Stimulated activated CD4-positive, alpha-beta T cell treated with anti-CD3 and anti-CD28 coated beads, Interleukin-15, amount 100 ng/mL, for 24 hours (primary cell): ENCODE measurements around the gene PIKFYVE.
"Not testable (repeated sequence)": the region's sequence is repeated elsewhere in the genome, so short reads cannot be mapped to it uniquely, and the experiment has no call there.

ENCODE experiments used
- DNase-seq: peaks from one replicate; pipeline ENCODE4 v3.0.0-alpha.2; 2020

PIKFYVE gene

DNA sequence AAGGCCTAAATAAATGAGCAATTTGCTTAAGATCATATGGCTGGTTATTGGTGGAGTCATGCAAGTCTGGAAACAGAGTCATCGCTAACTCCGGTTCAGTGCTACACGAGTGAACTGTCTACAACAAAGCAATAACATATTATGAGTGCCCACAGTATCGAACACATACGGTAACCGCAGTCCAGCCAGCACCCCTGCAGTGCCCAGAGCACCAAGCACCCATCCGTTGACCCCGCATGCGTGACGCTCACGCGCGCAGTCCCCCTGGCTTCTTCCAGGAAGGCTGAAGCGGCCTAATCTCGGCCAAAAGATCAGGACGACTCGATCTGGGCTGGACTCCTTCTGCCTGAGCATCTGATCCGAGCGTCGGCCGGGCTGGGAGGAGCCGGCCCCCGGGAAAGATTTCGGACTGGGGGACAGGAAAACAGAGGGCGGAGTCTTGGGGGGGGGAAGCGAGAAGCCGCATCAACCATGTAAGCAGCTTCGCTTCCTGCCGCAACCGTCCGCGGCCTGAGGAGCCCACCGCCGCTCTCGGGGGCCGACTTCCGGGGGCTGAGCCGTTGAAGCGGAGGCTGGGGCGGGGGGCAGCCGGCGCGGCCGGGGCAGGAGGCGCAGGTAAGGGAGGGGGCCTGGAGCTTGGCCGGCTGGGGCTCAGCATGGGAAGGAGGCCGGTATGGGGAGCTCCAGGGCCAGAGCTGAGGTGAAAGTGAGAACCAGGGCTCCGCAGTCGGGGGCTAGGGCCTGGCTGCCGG lies at the start of gene PIKFYVE:
PIKFYVE (plus strand) TSS at position 455 of the 752 bp plus-strand sequence. CDS start 5,265 bp downstream, outside the sequence.
- DNase-seq: peak; percentile 93

DNA sequence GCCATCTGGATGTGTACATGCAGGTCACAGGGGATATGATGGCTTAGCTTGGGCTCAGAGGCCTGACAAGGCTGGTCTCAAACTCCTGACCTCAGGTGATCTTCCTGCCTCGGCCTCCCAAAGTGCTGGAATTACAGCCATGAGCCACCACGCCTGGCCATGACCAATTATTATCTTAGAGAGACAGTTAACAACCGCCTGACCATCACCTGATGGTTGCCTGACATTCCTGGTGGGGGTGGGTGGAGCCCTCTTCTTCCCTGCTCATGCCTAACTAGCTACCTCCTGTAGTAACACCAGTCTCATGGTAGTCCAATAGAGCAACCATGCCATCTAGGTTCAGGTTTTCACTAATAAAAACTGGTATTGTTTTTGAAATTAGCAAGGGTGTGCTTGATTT lies 44.2 kb upstream of the PIKFYVE start:
- not testable (repeated sequence) for DNase-seq

DNA sequence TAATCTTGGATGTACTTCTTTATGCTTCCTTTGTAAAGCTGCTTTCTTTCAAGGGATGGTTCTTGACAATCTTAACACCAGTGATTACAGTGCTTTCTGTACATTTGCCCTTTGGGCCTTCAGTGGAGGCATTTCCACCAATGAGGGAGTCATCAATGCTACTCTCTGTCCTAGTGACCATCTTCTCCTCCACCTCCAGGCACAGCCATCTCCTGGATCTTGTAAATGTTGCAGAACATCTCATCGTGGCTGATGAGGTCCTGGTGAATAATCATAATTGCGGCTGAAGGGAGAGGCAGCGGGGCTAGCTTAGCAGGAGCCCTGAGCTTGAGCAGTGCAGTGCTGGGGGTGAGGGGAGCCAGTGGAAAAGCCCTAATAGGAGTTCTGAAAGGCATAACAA lies 43.7 kb upstream of the PIKFYVE start:
- DNase-seq: no peak

DNA sequence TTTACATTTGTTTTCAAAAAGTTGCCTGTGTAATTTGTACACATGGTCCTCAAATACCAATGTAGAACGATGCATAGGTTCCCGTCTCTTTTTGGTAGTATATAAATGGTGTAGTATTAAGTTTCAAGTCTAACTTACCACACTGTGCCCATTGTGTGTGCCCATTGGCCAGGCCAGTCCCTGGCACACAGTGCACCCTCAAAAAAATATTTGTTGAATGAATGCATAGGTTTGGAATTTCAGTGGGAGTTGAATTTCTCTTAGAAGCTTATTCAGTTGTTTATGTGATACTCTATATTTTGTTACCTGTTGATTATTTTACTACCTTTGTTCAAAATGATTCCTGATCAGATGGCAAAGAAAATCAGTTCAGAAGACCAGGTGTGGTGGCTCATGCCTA lies 41.3 kb upstream of the PIKFYVE start:
- DNase-seq: no peak

- no peak for DNase-seq
These were observed 38.3 kb upstream of the PIKFYVE start for GRCh38 chr2:208227581-208228232.

GRCh38 chr2:208228476-208228875 lies 37.6 kb upstream of the PIKFYVE start:
- no peak for DNase-seq

- no peak for DNase-seq
These were observed 31.3 kb upstream of the PIKFYVE start for GRCh38 chr2:208234786-208235185.

DNA sequence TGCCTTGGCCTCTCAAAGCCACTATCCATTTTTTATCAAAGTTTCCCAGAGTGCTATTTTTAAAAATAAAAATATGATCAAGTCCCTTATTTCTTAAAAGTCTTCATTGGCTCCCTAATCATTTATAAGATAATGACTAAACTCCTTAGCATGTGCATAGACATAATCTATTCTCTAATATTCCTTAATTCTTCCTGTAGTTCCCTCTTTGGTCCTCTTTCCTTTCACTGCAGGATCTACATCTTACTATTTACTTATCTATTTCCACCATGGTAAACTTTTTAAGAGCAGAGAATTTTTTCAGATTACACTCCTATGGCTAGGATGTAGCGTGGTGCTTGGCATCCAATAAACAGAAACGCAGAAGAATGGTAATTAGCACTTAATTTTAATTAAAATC lies 30.2 kb upstream of the PIKFYVE start:
- no peak for DNase-seq

DNA sequence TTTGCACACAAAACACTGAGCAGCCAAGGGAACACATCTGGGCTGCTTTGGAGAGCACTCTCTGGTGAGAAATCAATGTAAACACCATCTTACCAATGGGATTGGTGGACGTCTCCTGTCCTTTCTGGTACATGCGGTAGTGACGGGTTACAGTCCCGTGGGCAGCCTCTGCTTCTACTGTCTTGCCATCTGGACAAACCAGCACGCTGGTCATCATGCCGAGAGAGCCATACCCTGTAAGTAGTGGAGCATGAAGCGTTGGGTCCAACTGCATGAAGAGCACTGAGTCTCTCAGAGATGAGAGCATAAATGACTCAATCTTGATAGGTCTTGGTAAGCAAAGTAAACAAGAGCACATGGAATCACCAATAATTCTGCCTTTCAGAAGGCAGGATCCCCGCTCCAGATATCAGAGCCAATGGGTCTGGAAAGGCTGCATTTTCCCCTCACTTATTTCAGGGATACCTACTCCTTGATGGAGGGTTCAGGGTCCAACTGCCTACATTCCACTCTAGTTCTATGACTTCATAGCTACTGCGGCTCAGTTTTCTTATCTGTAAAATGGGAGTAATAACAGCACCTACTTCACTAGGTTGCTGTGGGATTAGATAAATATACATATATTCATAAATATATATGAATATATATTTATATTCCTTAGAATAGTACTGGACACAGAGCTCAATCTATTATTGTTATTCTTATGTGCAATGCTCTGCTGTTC lies 26.1 kb upstream of the PIKFYVE start:
- DNase-seq: no peak

DNA sequence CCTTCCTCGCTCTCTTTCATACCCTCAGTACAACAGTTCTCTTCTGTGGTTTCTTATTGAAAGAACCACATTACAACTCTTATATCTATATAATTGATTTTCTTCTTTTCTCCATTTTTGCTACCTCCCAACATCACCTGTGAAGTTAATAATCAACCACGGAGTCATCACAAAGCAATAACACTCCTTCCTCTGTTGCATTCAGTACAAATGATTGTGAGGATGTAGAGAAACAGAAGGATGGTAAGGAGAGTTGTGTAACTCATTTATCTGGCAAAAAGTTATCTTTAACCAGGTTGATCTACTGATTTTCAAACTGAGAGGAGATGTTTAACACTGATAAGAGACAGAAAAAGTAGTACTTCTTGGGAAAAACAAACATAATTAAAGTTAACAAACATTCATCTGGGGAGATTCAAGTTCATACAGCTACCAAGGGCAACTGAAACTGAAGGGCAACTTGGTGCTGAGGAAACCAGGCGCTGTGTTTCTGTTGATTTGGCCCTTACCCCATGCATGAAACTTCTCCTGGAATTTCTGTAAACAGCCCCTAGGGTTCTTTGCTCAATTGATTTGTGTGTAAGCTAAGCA lies 25.3 kb upstream of the PIKFYVE start:
- no peak for DNase-seq

GRCh38 chr2:208244422-208244821 lies 21.6 kb upstream of the PIKFYVE start:
- DNase-seq: no peak

DNA sequence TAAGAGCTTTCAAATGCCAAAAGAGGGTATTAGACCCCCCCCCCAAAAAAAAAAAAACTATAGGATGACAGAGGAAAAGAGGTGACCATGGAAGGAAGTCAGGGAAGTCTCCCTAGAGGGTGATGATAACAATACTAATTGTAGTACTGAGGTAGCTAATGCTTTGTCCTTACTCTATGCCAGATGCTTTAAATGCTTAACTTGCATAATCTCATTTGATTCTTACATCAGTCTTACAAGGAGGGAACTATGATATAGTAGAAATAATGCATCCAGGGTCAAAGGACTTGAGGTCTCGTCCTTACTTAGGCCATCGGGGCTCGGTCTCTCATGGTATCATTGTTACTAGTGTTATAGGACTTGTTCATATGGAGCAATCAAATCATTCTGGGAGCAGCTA lies 20.3 kb upstream of the PIKFYVE start:
- DNase-seq: no peak

- no peak for DNase-seq
These were observed 17.5 kb upstream of the PIKFYVE start for GRCh38 chr2:208248601-208249000.

DNA sequence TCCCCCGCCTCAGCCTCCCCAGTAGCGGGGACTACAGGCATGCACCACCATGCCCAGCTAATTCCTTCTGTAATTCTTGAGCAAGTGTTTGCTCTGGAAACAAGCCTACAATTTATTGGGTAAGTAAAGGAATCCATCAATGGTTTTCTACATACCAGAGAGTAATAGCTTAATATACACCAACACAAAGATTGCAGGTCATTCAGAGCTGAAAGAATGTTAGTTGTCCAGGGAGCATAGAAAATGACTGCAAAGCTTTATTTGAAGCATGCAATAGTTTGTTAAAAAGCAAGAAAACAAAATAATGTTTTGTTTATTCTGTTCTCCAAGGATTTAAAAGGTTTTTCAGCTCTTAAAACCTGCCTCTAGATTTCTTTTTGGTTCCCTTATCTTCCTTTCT lies 16.8 kb upstream of the PIKFYVE start:
- no peak for DNase-seq

- no peak for DNase-seq
These were observed 15.7 kb upstream of the PIKFYVE start for GRCh38 chr2:208250388-208250787.

DNA sequence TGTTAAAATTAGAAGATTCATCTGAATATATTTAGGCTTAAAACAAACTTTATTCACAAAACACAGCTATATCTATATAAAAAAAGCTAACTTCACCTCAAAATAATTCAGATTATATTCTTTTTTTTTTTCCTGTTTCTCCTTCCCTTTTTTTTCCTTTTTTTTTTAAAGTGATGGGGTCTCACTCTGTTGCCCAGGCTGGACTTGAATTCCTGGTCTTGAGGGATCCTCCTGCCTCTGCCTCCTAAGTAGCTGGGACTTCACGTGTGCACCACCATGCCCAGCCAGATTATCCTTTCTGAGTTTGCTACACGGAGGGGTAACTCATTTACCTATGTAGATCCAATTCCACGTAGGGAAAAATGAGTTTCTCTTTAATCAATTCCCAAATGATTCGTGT lies 15.0 kb upstream of the PIKFYVE start:
- no peak for DNase-seq

DNA sequence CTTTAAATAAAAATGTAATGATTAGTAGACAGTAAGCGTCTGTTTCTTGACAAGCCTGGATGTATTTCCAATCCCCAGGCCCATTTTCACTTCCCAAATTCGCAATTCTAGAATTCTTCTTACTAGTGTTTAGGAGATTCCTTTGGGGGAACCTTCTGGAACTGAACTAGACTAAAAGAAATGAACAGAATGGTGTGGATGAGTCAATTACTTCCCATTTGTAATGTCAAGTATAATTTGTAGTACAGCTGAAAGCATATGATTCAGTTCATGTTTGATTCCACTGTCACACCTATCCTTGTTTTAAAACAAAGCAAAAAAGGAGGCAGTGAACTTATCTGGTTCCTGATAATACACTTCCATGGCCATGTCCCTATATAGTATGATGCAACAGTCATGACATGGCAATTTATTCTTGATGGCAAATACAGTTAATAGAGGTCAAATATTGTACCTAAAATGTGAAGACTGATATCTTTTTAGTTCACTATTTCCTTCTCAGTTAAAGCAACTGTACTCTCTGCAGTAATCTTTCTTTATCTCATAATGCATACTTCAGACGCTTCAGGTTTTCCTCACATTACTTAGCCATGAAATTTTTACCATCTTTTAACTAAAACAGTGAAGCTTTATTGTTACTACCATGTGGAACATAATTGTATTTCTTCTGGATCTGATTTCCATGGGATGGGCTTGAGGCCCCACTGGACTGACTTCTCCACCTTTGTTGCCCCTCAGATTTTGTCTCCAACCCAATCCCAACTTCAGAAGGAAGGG lies 13.2 kb upstream of the PIKFYVE start:
- no peak for DNase-seq

DNA sequence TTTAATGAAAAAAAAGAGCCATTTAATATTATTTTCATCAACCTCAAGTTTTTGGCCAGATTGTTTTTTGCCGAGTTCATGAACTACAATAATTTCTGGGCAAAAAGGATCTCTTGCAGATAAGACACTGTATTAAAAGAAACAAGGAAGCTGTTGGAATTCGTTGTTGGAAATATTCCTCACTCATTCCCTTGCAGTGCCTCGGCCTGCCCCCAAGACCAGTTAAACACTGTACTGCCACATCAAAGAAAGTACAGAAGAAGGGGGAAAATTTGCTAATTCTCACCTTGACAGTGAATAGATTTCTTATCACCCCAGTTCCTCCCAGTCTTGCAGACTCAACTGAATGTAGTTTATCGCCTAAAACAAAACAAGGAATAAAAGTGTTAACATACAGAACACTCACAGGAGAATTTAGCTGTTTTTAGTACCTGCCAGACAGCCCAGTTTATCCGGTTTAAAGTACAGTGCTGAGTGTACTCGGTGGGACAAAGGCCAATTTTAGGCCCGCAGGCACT lies 12.4 kb upstream of the PIKFYVE start:
- no peak for DNase-seq

DNA sequence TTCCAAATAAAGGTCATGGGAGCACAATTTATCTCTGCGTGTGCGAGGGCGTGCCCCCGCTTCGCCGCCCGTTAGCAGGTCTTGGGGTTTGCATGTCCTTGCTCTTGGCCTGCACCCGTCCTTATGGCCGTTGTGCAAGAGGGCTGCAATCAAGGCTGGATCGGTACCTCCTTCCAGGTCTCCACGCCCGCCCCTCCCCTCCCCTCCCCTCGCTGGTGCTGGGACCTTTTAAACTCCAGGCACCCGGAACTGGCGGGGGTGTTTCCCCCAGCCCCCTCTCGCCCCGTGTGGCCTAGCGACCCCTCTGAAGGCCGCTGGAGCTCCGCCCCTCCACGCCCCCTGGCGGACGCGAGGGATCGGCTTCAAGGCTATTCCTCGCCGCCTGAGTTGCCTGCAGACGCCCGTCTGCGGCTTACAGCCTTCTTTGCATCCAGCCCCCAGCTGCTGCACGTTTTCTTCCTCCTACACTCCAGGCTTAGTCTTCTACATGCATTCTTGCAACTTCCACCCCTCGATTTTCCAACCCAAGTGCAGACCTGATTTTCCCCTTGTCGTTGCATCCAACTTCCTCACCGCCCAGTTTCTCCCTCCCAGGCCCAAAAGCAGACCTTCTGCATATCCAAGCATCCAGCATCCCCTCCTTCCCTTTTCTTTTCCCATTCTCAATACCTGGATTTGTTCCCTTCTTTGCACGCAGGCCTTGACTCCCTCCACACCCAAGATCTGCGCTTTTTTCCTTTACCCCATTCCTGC lies 11.8 kb upstream of the PIKFYVE start:
- DNase-seq: peak; percentile 87

GRCh38 chr2:208254871-208255556 lies 11.0 kb upstream of the PIKFYVE start, which contains the start of gene IDH1:
TSS of gene IDH1 (minus strand) at chr2:208255071. CDS start at chr2:208251551, 3,520 bp downstream.
- DNase-seq: peak; percentile 98

GRCh38 chr2:208255557-208256106 lies 10.4 kb upstream of the PIKFYVE start:
- no peak for DNase-seq
